GM23338 (cell line): ENCODE measurements around the gene MAP2K2. TPM values are rescaled to one million over a fixed set of nuclear protein-coding genes. Genes with fewer than 3 reads are reported as not detected.
"Not testable (repeated sequence)": the region's sequence is repeated elsewhere in the genome, so short reads cannot be mapped to it uniquely, and the experiment has no call there.

ENCODE experiments used
- ATAC-seq: fragments of 200-7000 bp; cut with Tn5 transposase; 3 replicates; pipeline ENCODE4 v1.9.1; 2020
- DNase-seq: peaks from one replicate; pipeline ENCODE4 v3.0.0-alpha.2; 2015; ENCODE audit warnings: low spot score
- H2AFZ ChIP-seq: fragments of 200-600 bp; sonication (generic); 2 replicates; pipeline ENCODE4 v1.8.0; 2016; ENCODE audit warnings: antibody characterized with exemption, mild to moderate bottlenecking, moderate library complexity
- H3F3A ChIP-seq: fragments of 200-600 bp; sonication (generic); replicated peaks from 2 replicates; pipeline ENCODE4 v1.8.0; 2017; ENCODE audit warnings: antibody characterized with exemption, mixed run types, low read depth
- H3K27ac ChIP-seq: fragments of 200-600 bp; sonication (generic); 2 replicates; pipeline ENCODE4 v1.6.1; 2016; ENCODE audit warnings: low read depth
- H3K27me3 ChIP-seq: fragments of 200-600 bp; sonication (generic); 2 replicates; pipeline ENCODE4 v1.8.0; 2016; ENCODE audit warnings: mild to moderate bottlenecking, mixed run types, moderate library complexity; ENCODE audit not compliant: insufficient read depth
- H3K36me3 ChIP-seq: fragments of 200-600 bp; sonication (generic); 2 replicates; pipeline ENCODE4 v1.8.0; 2016; ENCODE audit warnings: mild to moderate bottlenecking; ENCODE audit not compliant: insufficient read depth
- H3K4me1 ChIP-seq: fragments of 200-600 bp; sonication (generic); 2 replicates; pipeline ENCODE4 v1.8.0; 2016; ENCODE audit warnings: mild to moderate bottlenecking, moderate library complexity; ENCODE audit not compliant: insufficient read depth
- H3K4me2 ChIP-seq: fragments of 200-600 bp; sonication (generic); 2 replicates; pipeline ENCODE4 v1.7.1; 2017; ENCODE audit warnings: mixed run types
- H3K4me3 ChIP-seq: fragments of 200-600 bp; sonication (generic); 2 replicates; pipeline ENCODE4 v1.6.1; 2016; ENCODE audit warnings: mixed run types
- H3K79me2 ChIP-seq: fragments of 200-600 bp; sonication (generic); replicated peaks from 2 replicates; pipeline ENCODE4 v1.8.0; 2017; ENCODE audit warnings: mild to moderate bottlenecking; ENCODE audit not compliant: insufficient read depth
- H3K9me2 ChIP-seq: fragments of 200-600 bp; sonication (generic); 2 replicates; pipeline ENCODE4 v1.8.0; 2017; ENCODE audit not compliant: insufficient read depth
- H4K20me1 ChIP-seq: fragments of 200-600 bp; sonication (generic); replicated peaks from 2 replicates; pipeline ENCODE4 v1.8.0; 2017; ENCODE audit warnings: mild to moderate bottlenecking; ENCODE audit not compliant: insufficient read depth
- H3K27ac Mint-ChIP-seq: 2 replicates; pipeline ENCODE4 v1.8.0; 2020; ENCODE audit warnings: inconsistent platforms, mild to moderate bottlenecking, moderate library complexity, mixed read lengths
- H3K27me3 Mint-ChIP-seq: 3 replicates; pipeline ENCODE4 v1.8.0; 2022; ENCODE audit warnings: low read depth, mild to moderate bottlenecking, moderate library complexity, mixed read lengths, inconsistent platforms; ENCODE audit not compliant: insufficient read depth, poor library complexity
- H3K36me3 Mint-ChIP-seq: 3 replicates; pipeline ENCODE4 v1.8.0; 2021; ENCODE audit warnings: low read depth, mild to moderate bottlenecking, inconsistent platforms, moderate library complexity, mixed read lengths
- H3K4me1 Mint-ChIP-seq: 3 replicates; pipeline ENCODE4 v1.8.0; 2020; ENCODE audit warnings: mild to moderate bottlenecking, inconsistent platforms, mixed read lengths
- H3K4me3 Mint-ChIP-seq: 3 replicates; pipeline ENCODE4 v1.8.0; 2021; ENCODE audit warnings: moderate library complexity, mild to moderate bottlenecking, inconsistent platforms, mixed read lengths
- H3K9me3 Mint-ChIP-seq: 3 replicates; pipeline ENCODE4 v1.8.0; 2020; ENCODE audit warnings: moderate library complexity, mild to moderate bottlenecking, inconsistent platforms, mixed read lengths
- NANOG ChIP-seq: IDR thresholded peaks from 2 replicates; pipeline ENCODE4 v1.6.1; 2016; ENCODE audit warnings: antibody characterized with exemption, borderline replicate concordance
- polyA plus RNA-seq: library from polyadenylated mRNA; unstranded; fragments of >200 nt; fragmentation: Nextera tagmentation; extraction: Ambion mirVana; gene quantifications from 2 replicates; pipeline ENCODE4 v1.2.1, GENCODE V29; 2016
- total RNA-seq: library from RNA; depleted of rRNA; stranded (reverse); fragments of >200 nt; shearing (Covaris generic); gene quantifications from 2 replicates; pipeline ENCODE4 v1.2.3, GENCODE V29; 2014
- TF ChIP-seq, protein P1 (sequence below): IDR thresholded peaks from 2 replicates; pipeline ENCODE4 v1.6.1; 2016; ENCODE audit warnings: antibody characterized with exemption
- TF ChIP-seq, protein P2 (sequence below): fragments of 250-450 bp; sonication (Bioruptor Pico); IDR thresholded peaks from 2 replicates; pipeline ENCODE4 v1.5.0; 2020; ENCODE audit warnings: mild to moderate bottlenecking, moderate library complexity

Gene MAP2K2
- total and polyA plus RNA-seq, 2 experiments from 2014 or later: 99.7 to 151 TPM

GRCh38 chr19:4136680-4137088 lies 12.8 kb upstream of the MAP2K2 start (continued):
- TF ChIP-seq, protein P1, sequence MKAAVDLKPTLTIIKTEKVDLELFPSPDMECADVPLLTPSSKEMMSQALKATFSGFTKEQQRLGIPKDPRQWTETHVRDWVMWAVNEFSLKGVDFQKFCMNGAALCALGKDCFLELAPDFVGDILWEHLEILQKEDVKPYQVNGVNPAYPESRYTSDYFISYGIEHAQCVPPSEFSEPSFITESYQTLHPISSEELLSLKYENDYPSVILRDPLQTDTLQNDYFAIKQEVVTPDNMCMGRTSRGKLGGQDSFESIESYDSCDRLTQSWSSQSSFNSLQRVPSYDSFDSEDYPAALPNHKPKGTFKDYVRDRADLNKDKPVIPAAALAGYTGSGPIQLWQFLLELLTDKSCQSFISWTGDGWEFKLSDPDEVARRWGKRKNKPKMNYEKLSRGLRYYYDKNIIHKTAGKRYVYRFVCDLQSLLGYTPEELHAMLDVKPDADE: no peak
- TF ChIP-seq, protein P2, sequence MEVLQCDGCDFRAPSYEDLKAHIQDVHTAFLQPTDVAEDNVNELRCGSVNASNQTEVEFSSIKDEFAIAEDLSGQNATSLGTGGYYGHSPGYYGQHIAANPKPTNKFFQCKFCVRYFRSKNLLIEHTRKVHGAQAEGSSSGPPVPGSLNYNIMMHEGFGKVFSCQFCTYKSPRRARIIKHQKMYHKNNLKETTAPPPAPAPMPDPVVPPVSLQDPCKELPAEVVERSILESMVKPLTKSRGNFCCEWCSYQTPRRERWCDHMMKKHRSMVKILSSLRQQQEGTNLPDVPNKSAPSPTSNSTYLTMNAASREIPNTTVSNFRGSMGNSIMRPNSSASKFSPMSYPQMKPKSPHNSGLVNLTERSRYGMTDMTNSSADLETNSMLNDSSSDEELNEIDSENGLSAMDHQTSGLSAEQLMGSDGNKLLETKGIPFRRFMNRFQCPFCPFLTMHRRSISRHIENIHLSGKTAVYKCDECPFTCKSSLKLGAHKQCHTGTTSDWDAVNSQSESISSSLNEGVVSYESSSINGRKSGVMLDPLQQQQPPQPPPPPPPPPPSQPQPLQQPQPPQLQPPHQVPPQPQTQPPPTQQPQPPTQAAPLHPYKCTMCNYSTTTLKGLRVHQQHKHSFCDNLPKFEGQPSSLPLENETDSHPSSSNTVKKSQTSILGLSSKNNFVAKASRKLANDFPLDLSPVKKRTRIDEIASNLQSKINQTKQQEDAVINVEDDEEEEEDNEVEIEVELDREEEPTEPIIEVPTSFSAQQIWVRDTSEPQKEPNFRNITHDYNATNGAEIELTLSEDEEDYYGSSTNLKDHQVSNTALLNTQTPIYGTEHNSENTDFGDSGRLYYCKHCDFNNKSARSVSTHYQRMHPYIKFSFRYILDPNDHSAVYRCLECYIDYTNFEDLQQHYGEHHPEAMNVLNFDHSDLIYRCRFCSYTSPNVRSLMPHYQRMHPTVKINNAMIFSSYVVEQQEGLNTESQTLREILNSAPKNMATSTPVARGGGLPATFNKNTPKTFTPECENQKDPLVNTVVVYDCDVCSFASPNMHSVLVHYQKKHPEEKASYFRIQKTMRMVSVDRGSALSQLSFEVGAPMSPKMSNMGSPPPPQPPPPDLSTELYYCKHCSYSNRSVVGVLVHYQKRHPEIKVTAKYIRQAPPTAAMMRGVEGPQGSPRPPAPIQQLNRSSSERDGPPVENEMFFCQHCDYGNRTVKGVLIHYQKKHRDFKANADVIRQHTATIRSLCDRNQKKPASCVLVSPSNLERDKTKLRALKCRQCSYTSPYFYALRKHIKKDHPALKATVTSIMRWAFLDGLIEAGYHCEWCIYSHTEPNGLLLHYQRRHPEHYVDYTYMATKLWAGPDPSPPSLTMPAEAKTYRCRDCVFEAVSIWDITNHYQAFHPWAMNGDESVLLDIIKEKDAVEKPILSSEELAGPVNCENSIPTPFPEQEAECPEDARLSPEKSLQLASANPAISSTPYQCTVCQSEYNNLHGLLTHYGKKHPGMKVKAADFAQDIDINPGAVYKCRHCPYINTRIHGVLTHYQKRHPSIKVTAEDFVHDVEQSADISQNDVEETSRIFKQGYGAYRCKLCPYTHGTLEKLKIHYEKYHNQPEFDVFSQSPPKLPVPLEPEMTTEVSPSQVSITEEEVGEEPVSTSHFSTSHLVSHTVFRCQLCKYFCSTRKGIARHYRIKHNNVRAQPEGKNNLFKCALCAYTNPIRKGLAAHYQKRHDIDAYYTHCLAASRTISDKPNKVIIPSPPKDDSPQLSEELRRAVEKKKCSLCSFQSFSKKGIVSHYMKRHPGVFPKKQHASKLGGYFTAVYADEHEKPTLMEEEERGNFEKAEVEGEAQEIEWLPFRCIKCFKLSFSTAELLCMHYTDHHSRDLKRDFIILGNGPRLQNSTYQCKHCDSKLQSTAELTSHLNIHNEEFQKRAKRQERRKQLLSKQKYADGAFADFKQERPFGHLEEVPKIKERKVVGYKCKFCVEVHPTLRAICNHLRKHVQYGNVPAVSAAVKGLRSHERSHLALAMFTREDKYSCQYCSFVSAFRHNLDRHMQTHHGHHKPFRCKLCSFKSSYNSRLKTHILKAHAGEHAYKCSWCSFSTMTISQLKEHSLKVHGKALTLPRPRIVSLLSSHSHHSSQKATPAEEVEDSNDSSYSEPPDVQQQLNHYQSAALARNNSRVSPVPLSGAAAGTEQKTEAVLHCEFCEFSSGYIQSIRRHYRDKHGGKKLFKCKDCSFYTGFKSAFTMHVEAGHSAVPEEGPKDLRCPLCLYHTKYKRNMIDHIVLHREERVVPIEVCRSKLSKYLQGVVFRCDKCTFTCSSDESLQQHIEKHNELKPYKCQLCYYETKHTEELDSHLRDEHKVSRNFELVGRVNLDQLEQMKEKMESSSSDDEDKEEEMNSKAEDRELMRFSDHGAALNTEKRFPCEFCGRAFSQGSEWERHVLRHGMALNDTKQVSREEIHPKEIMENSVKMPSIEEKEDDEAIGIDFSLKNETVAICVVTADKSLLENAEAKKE (CRISPR knock-in tag): no peak

DNA sequence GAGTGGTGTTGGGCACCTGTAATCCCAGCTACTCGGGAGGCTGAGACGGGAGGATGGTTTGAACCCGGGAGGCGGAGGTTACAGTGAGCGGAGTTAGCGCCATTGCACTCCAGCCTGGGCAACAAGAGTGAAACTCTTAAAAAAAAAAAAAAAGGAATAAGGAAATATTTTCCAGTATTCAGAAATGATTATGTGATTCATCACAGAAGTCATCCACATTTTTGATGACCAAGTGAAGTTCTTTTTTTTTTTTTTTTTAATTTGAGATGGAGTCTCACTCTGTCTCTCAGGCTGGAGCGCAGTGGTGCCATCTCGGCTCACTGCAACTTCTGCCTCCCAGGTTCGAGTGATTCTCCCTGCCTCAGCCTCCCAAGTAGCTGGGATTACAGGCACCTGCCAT lies 11.5 kb upstream of the MAP2K2 start:
- not testable (repeated sequence) for H3K27me3 ChIP-seq, H3K27ac Mint-ChIP-seq, H4K20me1 ChIP-seq, H3K9me2 ChIP-seq, H3K4me3 Mint-ChIP-seq, H3K79me2 ChIP-seq, ATAC-seq, H3K36me3 ChIP-seq, H3K4me2 ChIP-seq, H3K4me1 Mint-ChIP-seq, H3K9me3 Mint-ChIP-seq, H3K36me3 Mint-ChIP-seq, H3F3A ChIP-seq, H3K27ac ChIP-seq, H2AFZ ChIP-seq, DNase-seq, H3K4me1 ChIP-seq, H3K4me3 ChIP-seq
- H3K27me3 Mint-ChIP-seq: peaks cover 11% of the 10 kb centered on the region

GRCh38 chr19:4134351-4134750 lies 10.4 kb upstream of the MAP2K2 start:
- Histone ChIP-seq H3K4me3 (no peak overlapping the region), H4K20me1 (no peaks in the 10 kb centered on the region), H3K4me2 (no peak overlapping the region), H3K27ac (no peak overlapping the region), H3F3A (no peaks in the 10 kb centered on the region), H2AFZ (0 out of 2 replicates have a peak overlapping the region, but pooled peaks have one; percentile 8), H3K36me3 (no peaks in the 10 kb centered on the region), H3K27me3 (no peaks in the 10 kb centered on the region), H3K4me1 (peaks cover 4% of the 10 kb centered on the region; the same call in 1 of the 2 replicates), H3K9me2 (no peaks in the 10 kb centered on the region), H3K79me2 (no peaks in the 10 kb centered on the region)
- Mint-ChIP-seq H3K4me3 (no peak overlapping the region), H3K27ac (no peak overlapping the region), H3K27me3 (peaks cover 5% of the 10 kb centered on the region), H3K4me1 (peaks cover 5% of the 10 kb centered on the region; the same call in 2 of the 3 replicates), H3K9me3 (no peaks in the 10 kb centered on the region), H3K36me3 (no peaks in the 10 kb centered on the region)
- ATAC-seq: no peak; the same call in 2 of the 3 replicates
- DNase-seq: no peak
- no peak for TF ChIP-seq NANOG
- TF ChIP-seq, protein P2 (CRISPR knock-in tag): no peak
